IPS-18a (cell line): ENCODE data around the gene CAPN13.

Experiments
- H3K27ac ChIP-seq: one replicate; pipeline ENCODE4 v1.5.1; 2013; ENCODE audit warnings: low read length
- H3K27me3 ChIP-seq: one replicate; pipeline ENCODE4 v1.6.1; 2013; ENCODE audit warnings: mild to moderate bottlenecking, low read length; ENCODE audit not compliant: control insufficient read depth, insufficient read depth
- H3K36me3 ChIP-seq: one replicate; pipeline ENCODE4 v1.6.1; 2013; ENCODE audit warnings: low read depth, low read length; ENCODE audit not compliant: control insufficient read depth
- H3K4me1 ChIP-seq: one replicate; pipeline ENCODE4 v1.6.1; 2013; ENCODE audit warnings: low read depth, low read length; ENCODE audit not compliant: control insufficient read depth
- H3K4me3 ChIP-seq: one replicate; pipeline ENCODE4 v1.5.1; 2013; ENCODE audit warnings: low read length
- H3K9ac ChIP-seq: one replicate; pipeline ENCODE4 v1.6.1; 2013; ENCODE audit warnings: mild to moderate bottlenecking, low read length, moderate library complexity
- H3K9me3 ChIP-seq: one replicate; pipeline ENCODE4 v1.6.1; 2013; ENCODE audit warnings: low read depth, low read length; ENCODE audit not compliant: control insufficient read depth

CAPN13 gene

GRCh38 chr2:30736461-30737325, 70.6 kb downstream of the CAPN13 start:
- no peak overlapping the region for H3K9ac ChIP-seq
- H3K4me3 ChIP-seq, result no peak overlapping the region
- H3K36me3 ChIP-seq, result no peaks in the 10 kb centered on the region
- H3K4me1 ChIP-seq, result no peaks in the 10 kb centered on the region
- H3K27me3 ChIP-seq, result no peaks in the 10 kb centered on the region
- H3K9me3 ChIP-seq, result no peaks in the 10 kb centered on the region
- H3K27ac ChIP-seq, result no peak overlapping the region

- H3K4me1 ChIP-seq, result no peaks in the 10 kb centered on the region
- H3K9ac ChIP-seq, result no peak overlapping the region
- no peaks in the 10 kb centered on the region for H3K27me3 ChIP-seq
Measured at GRCh38 chr2:30733876-30734520, 73.2 kb downstream of the CAPN13 start.

DNA sequence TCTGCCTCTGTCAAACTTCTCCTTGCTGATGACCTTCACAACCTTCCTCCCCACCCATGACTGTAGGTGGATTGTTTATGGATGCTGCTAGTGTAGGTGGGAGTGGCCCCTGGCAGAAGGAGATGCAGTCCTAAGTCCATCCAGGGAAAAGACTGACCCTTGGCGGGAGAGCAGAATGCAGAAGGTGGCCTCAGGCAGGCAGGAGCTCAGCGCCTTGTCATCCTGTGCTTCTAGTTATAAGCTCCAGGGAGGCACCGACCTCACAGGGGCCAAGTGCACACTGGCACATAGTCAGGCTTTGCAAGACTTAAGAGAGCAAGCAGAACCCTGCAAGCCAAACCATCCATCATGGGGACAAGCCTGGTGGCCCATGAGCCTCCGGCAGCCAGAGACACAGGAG, 74.4 kb downstream of the CAPN13 start:
- Histone ChIP-seq H3K36me3 (no peaks in the 10 kb centered on the region), H3K9me3 (no peaks in the 10 kb centered on the region), H3K27ac (no peak overlapping the region), H3K4me3 (no peak overlapping the region), H3K27me3 (no peaks in the 10 kb centered on the region), H3K9ac (no peak overlapping the region), H3K4me1 (no peaks in the 10 kb centered on the region)

More at GRCh38 chr2:30733876-30734520, 73.2 kb downstream of the CAPN13 start:
- H3K36me3 ChIP-seq, result no peaks in the 10 kb centered on the region
- H3K27ac ChIP-seq, result no peak overlapping the region
- H3K9me3 ChIP-seq, result no peaks in the 10 kb centered on the region
- H3K4me3 ChIP-seq, result no peak overlapping the region

- Histone ChIP-seq H3K9me3 (no peaks in the 10 kb centered on the region), H3K27me3 (no peaks in the 10 kb centered on the region), H3K27ac (no peak overlapping the region)
Measured at GRCh38 chr2:30732376-30732775, 74.9 kb downstream of the CAPN13 start.

DNA sequence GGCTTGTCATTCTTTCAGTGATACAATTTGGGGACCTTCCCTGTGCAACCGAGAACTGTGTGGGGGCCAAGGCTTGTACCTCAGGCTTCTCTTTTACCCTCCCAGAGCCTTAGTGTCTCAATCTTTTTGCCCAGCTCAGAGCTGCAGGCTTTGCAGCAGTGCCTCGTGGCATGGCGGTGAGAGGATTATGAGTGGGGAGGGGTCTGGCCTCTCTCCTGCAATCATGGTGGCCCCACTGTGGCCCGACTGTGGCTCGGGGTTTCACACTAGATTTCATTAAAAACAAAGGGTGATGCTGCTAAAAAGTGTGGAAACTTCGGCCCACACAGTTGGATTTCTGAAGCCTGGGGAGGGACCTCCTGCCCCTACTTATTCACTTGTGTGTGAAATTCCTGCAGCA, 75.5 kb downstream of the CAPN13 start:
- Histone ChIP-seq H3K36me3 (no peaks in the 10 kb centered on the region), H3K27ac (no peak overlapping the region), H3K27me3 (no peaks in the 10 kb centered on the region), H3K4me3 (no peak overlapping the region), H3K9me3 (no peaks in the 10 kb centered on the region), H3K9ac (no peak overlapping the region), H3K4me1 (no peaks in the 10 kb centered on the region)

More at GRCh38 chr2:30732376-30732775, 74.9 kb downstream of the CAPN13 start:
- H3K9ac ChIP-seq, result no peak overlapping the region
- no peaks in the 10 kb centered on the region for H3K36me3 ChIP-seq
- H3K4me3 ChIP-seq, result no peak overlapping the region
- H3K4me1 ChIP-seq, result no peaks in the 10 kb centered on the region

DNA sequence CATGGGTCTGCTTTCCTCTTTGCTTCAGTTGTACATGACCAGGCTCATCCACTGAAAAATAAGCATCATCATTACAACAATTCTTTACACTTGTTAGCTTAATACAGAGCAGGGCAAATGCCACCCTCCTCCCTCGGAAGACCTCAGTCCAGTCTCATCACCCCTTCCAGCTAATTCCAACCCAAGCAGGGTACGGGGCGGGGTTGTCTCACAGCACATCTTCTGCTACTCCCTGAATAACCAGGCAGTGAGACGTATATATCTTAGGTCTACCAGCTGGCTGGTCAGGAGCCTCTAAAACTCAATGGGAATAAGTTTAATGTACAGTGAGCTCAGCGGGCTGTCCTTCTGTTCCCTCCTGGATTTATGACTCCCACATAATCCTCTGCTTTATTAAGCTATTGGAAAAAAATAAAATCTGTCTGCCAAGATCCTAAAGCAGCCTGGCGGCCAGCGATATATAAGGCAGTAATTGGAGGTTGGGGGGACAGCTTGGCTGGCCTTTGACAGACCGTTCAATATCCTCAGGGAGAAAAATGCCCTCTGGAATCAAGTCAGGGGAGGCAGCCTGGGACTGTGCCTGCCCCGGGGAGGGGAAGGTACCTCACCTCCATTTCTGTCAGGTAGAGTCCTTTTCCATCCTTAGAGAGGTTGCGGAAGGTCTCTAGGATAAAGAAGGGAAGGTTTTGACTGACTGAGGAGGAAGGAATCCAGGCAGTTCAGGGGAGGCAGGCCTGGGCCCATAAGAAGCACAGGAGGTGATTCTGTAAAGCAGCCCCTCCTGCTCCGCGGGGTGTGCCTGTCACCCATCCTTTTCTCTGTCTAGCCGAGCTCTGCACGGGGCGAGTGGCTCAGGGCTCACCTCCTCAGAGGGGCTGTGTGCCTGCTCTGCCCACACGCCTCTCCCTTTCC, 76.3 kb downstream of the CAPN13 start:
- no peak overlapping the region for H3K27ac ChIP-seq
- no peaks in the 10 kb centered on the region for H3K27me3 ChIP-seq
- no peak overlapping the region for H3K9ac ChIP-seq
- H3K36me3 ChIP-seq, result no peaks in the 10 kb centered on the region
- no peak overlapping the region for H3K4me3 ChIP-seq
- no peaks in the 10 kb centered on the region for H3K4me1 ChIP-seq
- no peaks in the 10 kb centered on the region for H3K9me3 ChIP-seq

GRCh38 chr2:30729031-30729430, 78.2 kb downstream of the CAPN13 start:
- Histone ChIP-seq H3K27ac (no peak overlapping the region), H3K4me1 (no peaks in the 10 kb centered on the region), H3K9ac (no peak overlapping the region), H3K36me3 (no peaks in the 10 kb centered on the region), H3K9me3 (no peaks in the 10 kb centered on the region), H3K4me3 (no peak overlapping the region), H3K27me3 (no peaks in the 10 kb centered on the region)

DNA sequence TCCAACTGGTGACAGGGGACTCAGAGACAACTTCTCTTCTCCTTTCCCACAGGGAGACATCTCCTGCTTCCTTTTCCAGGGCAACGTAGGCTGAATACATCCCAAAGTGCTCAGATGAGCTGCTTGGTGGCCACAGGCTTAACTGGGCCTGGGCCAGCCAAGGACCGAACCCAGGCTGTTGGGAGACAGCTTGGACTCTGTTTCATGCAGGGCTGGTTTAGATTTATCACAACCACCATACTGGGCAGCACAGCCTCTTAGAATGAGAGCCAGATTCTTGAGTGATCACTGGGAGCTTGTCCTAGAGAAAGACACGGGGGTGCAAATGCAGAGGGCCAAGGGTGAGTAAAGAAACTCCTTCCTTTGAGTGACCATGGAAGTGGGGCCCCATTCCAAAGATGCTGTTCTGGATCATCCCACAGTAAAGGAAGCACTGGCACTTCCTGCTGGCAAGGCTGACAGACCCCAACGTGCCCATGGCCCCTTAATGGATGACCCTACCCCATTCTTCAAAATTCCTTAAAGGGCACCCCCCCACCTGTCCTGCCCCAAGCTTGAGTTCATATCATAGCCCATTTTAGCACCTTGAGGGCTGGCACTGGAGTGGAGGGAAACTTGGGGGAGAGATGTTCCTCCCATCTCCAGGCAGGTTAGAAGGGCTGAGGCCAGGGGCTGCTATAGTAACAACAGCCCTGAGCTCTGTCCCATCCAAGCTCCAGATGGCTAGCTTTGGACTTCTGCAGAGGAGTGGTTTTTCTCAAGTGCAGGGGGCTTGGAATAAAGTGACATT, 84.1 kb downstream of the CAPN13 start:
- H3K9me3 ChIP-seq, result no peaks in the 10 kb centered on the region
- H3K4me3 ChIP-seq, result no peak overlapping the region
- H3K9ac ChIP-seq, result no peak overlapping the region
- H3K36me3 ChIP-seq, result no peaks in the 10 kb centered on the region
- H3K27ac ChIP-seq, result no peak overlapping the region
- H3K4me1 ChIP-seq, result no peaks in the 10 kb centered on the region
- H3K27me3 ChIP-seq, result no peaks in the 10 kb centered on the region

- Histone ChIP-seq H3K9me3 (no peaks in the 10 kb centered on the region), H3K36me3 (no peaks in the 10 kb centered on the region), H3K4me1 (no peaks in the 10 kb centered on the region), H3K27me3 (no peaks in the 10 kb centered on the region), H3K4me3 (no peak overlapping the region), H3K9ac (no peak overlapping the region), H3K27ac (no peak overlapping the region)
Measured at GRCh38 chr2:30721668-30722647, 85.3 kb downstream of the CAPN13 start.

DNA sequence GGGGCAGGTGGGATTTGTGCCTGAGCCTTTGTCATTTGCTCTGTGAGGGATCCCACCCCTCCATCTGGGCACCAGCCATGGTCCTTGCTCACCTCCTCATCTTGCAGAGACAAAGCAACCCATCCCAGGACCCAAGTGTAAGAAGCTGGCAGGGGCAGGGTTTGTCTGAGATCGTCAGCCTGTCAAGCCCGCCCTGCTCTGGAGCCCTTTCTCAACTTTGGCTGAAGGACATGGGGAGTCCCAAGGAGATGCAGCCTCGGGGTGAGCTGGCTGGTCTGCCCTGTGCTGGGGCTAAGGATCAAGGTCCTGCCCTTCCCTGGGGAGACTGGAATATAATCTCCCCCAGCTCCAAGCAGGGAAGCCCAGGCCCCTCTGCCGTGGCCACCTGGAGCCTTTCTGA, 86.0 kb downstream of the CAPN13 start:
- Histone ChIP-seq H3K4me1 (no peaks in the 10 kb centered on the region), H3K27me3 (no peaks in the 10 kb centered on the region), H3K9ac (no peak overlapping the region), H3K27ac (no peak overlapping the region), H3K9me3 (no peaks in the 10 kb centered on the region), H3K36me3 (no peaks in the 10 kb centered on the region), H3K4me3 (no peak overlapping the region)
